Adrenal gland (tissue), 12 donors: ENCODE measurements around the gene USP3. TPM values are rescaled to one million over a fixed set of nuclear protein-coding genes. Genes with fewer than 3 reads are reported as not detected.

ENCODE experiments used
- DNase-seq, 7 donors: peaks; one replicate each; pipeline ENCODE4 v3.0.0-alpha.2; 2019 to 2020
- H3K27ac ChIP-seq, 5 donors: fragments of 200-600 bp; sonication (generic) in 4 of 5; 1 replicate in 3 of 5; 2 replicates in 2 of 5; pipeline versions ENCODE4 v1.5.1 to v1.8.0; 2016 to 2020; ENCODE audit warnings: mild to moderate bottlenecking in 1 of 5
- H3K27me3 ChIP-seq: fragments of 200-600 bp; 2 replicates; pipeline ENCODE4 v1.8.0; 2021
- H3K36me3 ChIP-seq, 2 donors: fragments of 200-600 bp; replicated peaks in 1 of 2; 1 replicate in 1 of 2; 2 replicates in 1 of 2; pipeline versions ENCODE4 v1.5.1 to v1.8.0; 2018 to 2022
- H3K4me1 ChIP-seq, 2 donors: fragments of 200-600 bp; replicated peaks in 1 of 2; 1 replicate in 1 of 2; 2 replicates in 1 of 2; pipeline versions ENCODE4 v1.5.1 to v1.8.0; 2018 to 2021
- H3K4me3 ChIP-seq, 4 donors: fragments of 200-600 bp; sonication (generic) in 3 of 4; one replicate each; pipeline ENCODE4 v1.5.1; 2016 to 2018
- H3K9me3 ChIP-seq, 3 donors: fragments of 200-600 bp; sonication (generic) in 1 of 3; replicated peaks in 1 of 3; 1 replicate in 2 of 3; 2 replicates in 1 of 3; pipeline versions ENCODE4 v1.5.1 to v1.8.0; 2016 to 2021
- CTCF ChIP-seq, 6 experiments: fragments of 450-650 bp in 4 of 6; fragments of 200-600 bp in 2 of 6; sonication (generic) in 1 of 6; IDR thresholded peaks; 1 replicate in 5 of 6; 2 replicates in 1 of 6; pipeline versions ENCODE4 v1.5.1 to v1.8.0; 2016 to 2021; ENCODE audit warnings: antibody characterized with exemption in 6 of 6, mild to moderate bottlenecking in 2 of 6, moderate library complexity in 1 of 6
- POLR2A ChIP-seq, 2 donors: fragments of 450-650 bp; IDR thresholded peaks; one replicate each; pipeline ENCODE4 v1.6.1; 2017; ENCODE audit warnings: antibody characterized with exemption in 2 of 2, mild to moderate bottlenecking in 2 of 2, moderate library complexity in 1 of 2
- WGBS, 4 donors: extraction: QIAGEN DNeasy Blood & Tissue Kit in 2 of 4; methylation state at CpG; one replicate each; pipeline versions ENCODE4 v1.1.5 to v1.1.7; 2013 to 2017; 5-methylcytosine and 5-hydroxymethylcytosine counted together
- intact Hi-C, 2 donors: fragments of 100-400 bp; cut with DNase I; formaldehyde crosslinking; loops; one replicate each; pipeline versions ENCODE4 v1.14.1 to v1.15.0; 2022 to 2023
- polyA plus RNA-seq, 3 donors: library from polyadenylated mRNA; stranded (reverse); fragments of 200-250 nt in 2 of 3; fragments of 350-450 nt in 1 of 3; fragmentation: Illumina TruSeq in 1 of 3; extraction: RNeasy Lipid Tissue Mini Kit (QIAGEN cat#74804) in 1 of 3; gene quantifications; one replicate each; pipeline ENCODE4 v1.2.3, GENCODE V29; 2013 to 2014
- total RNA-seq, 9 donors: library from RNA; depleted of rRNA in 4 of 9; stranded (reverse); fragments of >200 nt in 4 of 9; fragments of 120-200 nt in 1 of 9; fragmentation: NEBNext Ultra II Directional in 1 of 9; extraction: Animal tissue kit (Norgen Biotek cat#: 25700) in 1 of 9; gene quantifications; one replicate each; pipeline versions ENCODE4 v1.1.0 to v1.2.4, GENCODE V29; 2013 to 2023
- donor health status: healthy with polysubstance abuse.
- donor health status: Bipolar disorder and iron deficiency.
- donor health status: DM: yes; HTN: yes; CAD: no.
- donor health status: DM: no; HTN: no; CAD: no.
- donor health status: DM: no; HTN: no; CAD: no.
- donor health status: DM: yes; HTN: yes; CAD: no.

Gene USP3
- total and polyA plus RNA-seq, 12 donors = 23.0 to 55.0 (median 35.5) TPM

- peak overlapping the region in 3 of 5 donors; percentile 34 to 91 (median 89) for H3K27ac ChIP-seq
- no peaks in the 10 kb centered on the region for H3K9me3 ChIP-seq
- no peaks in the 10 kb centered on the region for H3K36me3 ChIP-seq
- H3K27me3 ChIP-seq = no peaks in the 10 kb centered on the region
- intact Hi-C loops = loop anchor here (5.0 kb wide), 2 partner anchors 106 to 126 kb away; no protein-coding TSS in a partner anchor
- peak overlapping the region in 1 of 4 donors; percentile 86 for H3K4me3 ChIP-seq
- peaks cover 9 to 19% of the 10 kb centered on the region in 2 donors for H3K4me1 ChIP-seq
- WGBS, 4 donors = 77 to 83% (median 79%) methylated on average over 11 to 12 of the region's 12 CpGs
- peak in 1 of 7 donors; percentile 33 for DNase-seq
- TF ChIP-seq POLR2A (IDR thresholded peaks at IDR 0.05) (no peak), CTCF (IDR thresholded peaks at IDR 0.05) (no peak)
These were observed 94.3 kb downstream of the USP3 start for GRCh38 chr15:63598473-63599400.

GRCh38 chr15:63599401-63600000 lies 95.1 kb downstream of the USP3 start:
- H3K27ac ChIP-seq = peak overlapping the region in 4 of 5 donors; percentile 89 to 99 (median 92)
- H3K9me3 ChIP-seq = no peaks in the 10 kb centered on the region
- intact Hi-C loops = loop anchor here (5.0 kb wide), 2 partner anchors 107 to 127 kb away; no protein-coding TSS in a partner anchor
- TF ChIP-seq CTCF (IDR thresholded peaks at IDR 0.05) = peak; percentile 66 to 85 (median 79)
- peak in 1 of 2 donors; percentile 51 for TF ChIP-seq POLR2A (IDR thresholded peaks at IDR 0.05)
- no peaks in the 10 kb centered on the region for H3K27me3 ChIP-seq
- H3K4me3 ChIP-seq = peak overlapping the region in 3 of 4 donors; percentile 13 to 86 (median 78)
- H3K4me1 ChIP-seq = peaks cover 9 to 19% of the 10 kb centered on the region in 2 donors
- 25 to 32% (median 29%) methylated on average over 11 to 19 of the region's 19 CpGs for whole genome bisulfite sequencing, 4 donors
- DNase-seq = peak; percentile 77 to 88 (median 81)
- H3K36me3 ChIP-seq = no peaks in the 10 kb centered on the region

- Histone ChIP-seq H3K27me3 (no peaks in the 10 kb centered on the region), H3K9me3 (no peaks in the 10 kb centered on the region), H3K4me1 (peaks cover 9 to 19% of the 10 kb centered on the region in 2 donors), H3K36me3 (no peaks in the 10 kb centered on the region), H3K4me3 (peak overlapping the region; percentile 13 to 86 (median 75)), H3K27ac (peak overlapping the region; percentile 2 to 99 (median 91))
- TF ChIP-seq POLR2A (IDR thresholded peaks at IDR 0.05) = no peak
- TF ChIP-seq CTCF (IDR thresholded peaks at IDR 0.05) = no peak
- intact Hi-C loops = no loop called here
- WGBS, 4 donors = 0 to 11% (median 8%) methylated on average over 10 to 26 of the region's 26 CpGs
- peak; percentile 46 to 77 (median 54) for DNase-seq
These were observed 95.7 kb downstream of the USP3 start for GRCh38 chr15:63600001-63600615.
